PC-3 (cell line): Measurements from ENCODE around the gene EGF. TPM values are rescaled to one million over a fixed set of nuclear protein-coding genes. Genes with fewer than 3 reads are reported as not detected.

ENCODE experiments used
- ATAC-seq: fragments of 200-7000 bp; cut with Tn5 transposase; 2 replicates; pipeline ENCODE4 v1.9.1; 2020; ENCODE audit warnings: mild to moderate bottlenecking, moderate library complexity
- Bru-seq: library from RNA; stranded (reverse); fragments of 400-500 nt; gene quantifications from one replicate; lab custom pipeline; 2021; lab: Mats Ljungman, UMichigan
- BruChase-seq, 2 experiments: library from RNA; stranded (reverse); fragments of 400-500 nt; gene quantifications; one replicate each; lab custom pipeline; 2021; lab: Mats Ljungman, UMichigan
- BruUV-seq: library from RNA; stranded (reverse); fragments of 400-500 nt; replicated peaks from 2 replicates; lab custom pipeline; 2021; lab: Mats Ljungman, UMichigan
- CTCF ChIA-PET: fragments of 300-600 bp; sonication (Branson Sonifier 250); formaldehyde crosslinking; loops from one replicate; lab custom pipeline; 2022; ENCODE audit warnings: antibody characterized with exemption; lab: Charles Lee
- POLR2A ChIA-PET: fragments of 300-600 bp; sonication (Branson Sonifier 250); formaldehyde crosslinking; loops from one replicate; lab custom pipeline; 2022; ENCODE audit warnings: antibody characterized with exemption; ENCODE audit not compliant: unreplicated experiment; lab: Charles Lee
- DNase-seq: peaks from one replicate; pipeline ENCODE4 v3.0.0-alpha.2; 2015
- H2AFZ ChIP-seq: fragments of 300-600 bp; sonication (generic); 2 replicates; pipeline ENCODE4 v1.6.0; 2016; ENCODE audit warnings: antibody characterized with exemption, low read length
- H3F3A ChIP-seq: fragments of 300-600 bp; sonication (generic); one replicate; pipeline ENCODE4 v1.6.0; 2017; ENCODE audit warnings: antibody characterized with exemption, low read length, control low read depth, mild to moderate bottlenecking; ENCODE audit not compliant: unreplicated experiment
- H3K27ac ChIP-seq: fragments of 300-600 bp; sonication (generic); 2 replicates; pipeline ENCODE4 v1.5.1; 2016; ENCODE audit warnings: mild to moderate bottlenecking, low read length
- H3K27me3 ChIP-seq: fragments of 300-600 bp; sonication (generic); 2 replicates; pipeline ENCODE4 v1.6.1; 2016; ENCODE audit warnings: low read length, mixed read lengths
- H3K36me3 ChIP-seq: fragments of 300-600 bp; sonication (generic); 2 replicates; pipeline ENCODE4 v1.6.1; 2016; ENCODE audit warnings: low read depth, mixed run types, low read length, mixed read lengths
- H3K4me1 ChIP-seq: fragments of 300-600 bp; sonication (generic); 2 replicates; pipeline ENCODE4 v1.5.1; 2016; ENCODE audit warnings: low read length; ENCODE audit not compliant: insufficient read depth
- H3K4me2 ChIP-seq: fragments of 300-600 bp; sonication (generic); 2 replicates; pipeline ENCODE4 v1.6.0; 2016; ENCODE audit warnings: low read length
- H3K4me3 ChIP-seq: fragments of 300-600 bp; sonication (generic); 2 replicates; pipeline ENCODE4 v1.5.1; 2016; ENCODE audit warnings: mild to moderate bottlenecking, low read length, mixed read lengths
- H3K79me2 ChIP-seq: fragments of 300-600 bp; sonication (generic); 2 replicates; pipeline ENCODE4 v1.6.1; 2017; ENCODE audit warnings: low read length, mixed read lengths
- H3K9ac ChIP-seq: fragments of 300-600 bp; sonication (generic); 2 replicates; pipeline ENCODE4 v1.6.0; 2016; ENCODE audit warnings: mild to moderate bottlenecking, low read length
- H3K9me2 ChIP-seq: fragments of 300-600 bp; sonication (generic); replicated peaks from 2 replicates; pipeline ENCODE4 v1.6.1; 2016; ENCODE audit warnings: mixed run types, low read length, mixed read lengths
- H3K9me3 ChIP-seq: fragments of 300-600 bp; sonication (generic); 2 replicates; pipeline ENCODE4 v1.6.1; 2016; ENCODE audit warnings: low read length, mixed read lengths
- H4K20me1 ChIP-seq: fragments of 300-600 bp; sonication (generic); 2 replicates; pipeline ENCODE4 v1.6.1; 2016; ENCODE audit warnings: low read length, mixed read lengths
- EZH2 ChIP-seq: fragments of 300-600 bp; sonication (generic); IDR thresholded peaks from one replicate; pipeline ENCODE4 v1.6.1; 2017; ENCODE audit warnings: antibody characterized with exemption, mild to moderate bottlenecking, low read length; ENCODE audit not compliant: unreplicated experiment
- EZH2phosphoT487 ChIP-seq: fragments of 300-600 bp; sonication (generic); IDR thresholded peaks from 2 replicates; pipeline ENCODE4 v1.6.1; 2018; ENCODE audit warnings: mild to moderate bottlenecking, antibody characterized with exemption, low read length, borderline replicate concordance
- intact Hi-C: fragments of 100-400 bp; cut with micrococcal nuclease; formaldehyde crosslinking; loops from 2 replicates; pipeline ENCODE4 v1.9.0; 2023
- long read RNA-seq: library from polyadenylated mRNA; unstranded; transcript quantifications from one replicate; pipeline ENCODE4 v2.0.0, GENCODE V29; 2021; ENCODE audit not compliant: unreplicated experiment
- total RNA-seq: library from RNA; depleted of rRNA; stranded (reverse); fragments of >200 nt; gene quantifications from 2 replicates; pipeline ENCODE4 v1.2.3, GENCODE V29; 2014; rRNA removed
- TF ChIP-seq, protein P1 (sequence below): fragments of 300-600 bp; sonication (generic); conservative IDR thresholded peaks from 2 replicates; pipeline ENCODE4 v1.5.1; 2017; ENCODE audit warnings: antibody characterized with exemption, low read depth, mild to moderate bottlenecking, low read length

EGF gene
- total RNA-seq (3.9 and 6.1 TPM in 2 replicates), Bru-seq, nascent RNA (percentile 41 among the genes with signal in this experiment), BruChase-seq, experiment 1, labeled RNA remaining after a 6-hour chase (percentile 35 among the genes with signal in this experiment), BruChase-seq, experiment 2, labeled RNA remaining after a 2-hour chase (percentile 34 among the genes with signal in this experiment)
- long read RNA-seq, partial matches to known transcripts: 0 of 1 reads
- long read RNA-seq, other reads (novel, unspliced or antisense): 1 of 1 reads

DNA sequence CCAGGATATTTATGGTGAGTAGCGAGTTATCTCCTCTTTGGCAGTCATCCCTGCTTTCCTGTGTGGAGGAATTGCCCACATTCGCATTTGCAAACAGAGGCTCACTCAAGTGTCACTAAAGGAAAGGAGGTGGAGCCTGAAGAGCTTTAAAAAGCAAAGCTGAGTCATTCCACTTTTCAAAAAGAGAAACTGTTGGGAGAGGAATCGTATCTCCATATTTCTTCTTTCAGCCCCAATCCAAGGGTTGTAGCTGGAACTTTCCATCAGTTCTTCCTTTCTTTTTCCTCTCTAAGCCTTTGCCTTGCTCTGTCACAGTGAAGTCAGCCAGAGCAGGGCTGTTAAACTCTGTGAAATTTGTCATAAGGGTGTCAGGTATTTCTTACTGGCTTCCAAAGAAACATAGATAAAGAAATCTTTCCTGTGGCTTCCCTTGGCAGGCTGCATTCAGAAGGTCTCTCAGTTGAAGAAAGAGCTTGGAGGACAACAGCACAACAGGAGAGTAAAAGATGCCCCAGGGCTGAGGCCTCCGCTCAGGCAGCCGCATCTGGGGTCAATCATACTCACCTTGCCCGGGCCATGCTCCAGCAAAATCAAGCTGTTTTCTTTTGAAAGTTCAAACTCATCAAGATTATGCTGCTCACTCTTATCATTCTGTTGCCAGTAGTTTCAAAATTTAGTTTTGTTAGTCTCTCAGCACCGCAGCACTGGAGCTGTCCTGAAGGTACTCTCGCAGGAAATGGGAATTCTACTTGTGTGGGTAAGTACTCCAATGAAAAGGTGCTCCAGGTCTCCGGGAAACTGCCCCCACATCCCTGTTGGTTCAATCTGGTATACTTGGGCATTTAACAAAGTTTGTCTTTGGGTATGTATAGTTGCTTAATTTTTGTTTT lies at the start of gene EGF:
EGF (plus strand) TSS at position 178 of the 890 bp plus-strand sequence; CDS start at position 631, 453 bp downstream.
- Histone ChIP-seq H3K9ac (peak within 1 kb of the TSS; percentile 65), H3F3A (no peaks in the 10 kb centered on the region), H2AFZ (peak within 1 kb of the TSS; percentile 91), H3K4me3 (peak within 1 kb of the TSS; percentile 80), H3K27ac (peak within 1 kb of the TSS; percentile 73), H3K27me3 (no peaks in the 10 kb centered on the region), H3K4me2 (peak within 1 kb of the TSS; percentile 96), H3K79me2 (peaks cover 37% of the 10 kb centered on the region), H3K36me3 (no peaks in the 10 kb centered on the region), H3K9me2 (no peaks in the 10 kb centered on the region), H4K20me1 (no peaks in the 10 kb centered on the region), H3K9me3 (no peaks in the 10 kb centered on the region), H3K4me1 (peaks cover 29% of the 10 kb centered on the region)
- BruUV-seq: TSS peak; percentile 72
- intact Hi-C loops: loop anchor here (2.0 kb wide), 1 partner anchor 54 kb away; no protein-coding TSS in a partner anchor
- TF ChIP-seq EZH2phosphoT487 (no peak), EZH2 (no peak)
- TF ChIP-seq, protein P1, sequence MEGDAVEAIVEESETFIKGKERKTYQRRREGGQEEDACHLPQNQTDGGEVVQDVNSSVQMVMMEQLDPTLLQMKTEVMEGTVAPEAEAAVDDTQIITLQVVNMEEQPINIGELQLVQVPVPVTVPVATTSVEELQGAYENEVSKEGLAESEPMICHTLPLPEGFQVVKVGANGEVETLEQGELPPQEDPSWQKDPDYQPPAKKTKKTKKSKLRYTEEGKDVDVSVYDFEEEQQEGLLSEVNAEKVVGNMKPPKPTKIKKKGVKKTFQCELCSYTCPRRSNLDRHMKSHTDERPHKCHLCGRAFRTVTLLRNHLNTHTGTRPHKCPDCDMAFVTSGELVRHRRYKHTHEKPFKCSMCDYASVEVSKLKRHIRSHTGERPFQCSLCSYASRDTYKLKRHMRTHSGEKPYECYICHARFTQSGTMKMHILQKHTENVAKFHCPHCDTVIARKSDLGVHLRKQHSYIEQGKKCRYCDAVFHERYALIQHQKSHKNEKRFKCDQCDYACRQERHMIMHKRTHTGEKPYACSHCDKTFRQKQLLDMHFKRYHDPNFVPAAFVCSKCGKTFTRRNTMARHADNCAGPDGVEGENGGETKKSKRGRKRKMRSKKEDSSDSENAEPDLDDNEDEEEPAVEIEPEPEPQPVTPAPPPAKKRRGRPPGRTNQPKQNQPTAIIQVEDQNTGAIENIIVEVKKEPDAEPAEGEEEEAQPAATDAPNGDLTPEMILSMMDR: no peak
- POLR2A ChIA-PET: no interaction called here
- CTCF ChIA-PET: interaction anchor here (0.6 kb wide), 1 partner anchor 281 kb away, joined by 10 read pairs; no protein-coding TSS in a partner anchor
- ATAC-seq (peak; percentile 76), DNase-seq (peak; percentile 71)

DNA sequence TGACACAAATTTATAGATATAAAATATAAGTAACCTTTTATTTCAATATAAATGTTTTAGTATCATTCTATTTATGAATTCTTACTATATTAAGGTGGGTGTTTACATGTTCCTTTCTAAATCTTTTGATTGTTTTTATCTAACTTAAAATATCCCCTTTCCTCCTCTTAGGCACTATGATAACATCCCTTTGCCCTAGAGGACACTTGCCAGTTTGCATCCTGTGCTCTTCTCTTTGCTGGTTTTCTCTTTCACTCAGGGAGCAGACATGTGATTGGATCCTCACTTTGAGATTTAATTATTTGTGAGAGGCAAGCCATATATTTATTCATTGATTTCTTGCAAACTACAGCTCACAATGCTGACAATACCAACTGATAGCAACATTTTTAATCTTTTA lies 48.5 kb upstream of the EGF start:
- POLR2A ChIA-PET: no interaction called here
- intact Hi-C loops: no loop called here

More for the DNA sequence above, 48.5 kb upstream of the EGF start:
- no peaks in the 10 kb centered on the region for H3K4me1 ChIP-seq
- H3K9me3 ChIP-seq: 0 out of 2 replicates have a peak, but pooled peaks cover 2% of the 10 kb centered on the region
- no peak overlapping the region for H3K9ac ChIP-seq
- no peaks in the 10 kb centered on the region for H3K27me3 ChIP-seq
- ATAC-seq (no peak), DNase-seq (no peak)
- H3K4me3 ChIP-seq: no peak overlapping the region
- H3K36me3 ChIP-seq: no peaks in the 10 kb centered on the region
- H3K27ac ChIP-seq: no peak overlapping the region
- CTCF ChIA-PET: no interaction called here
- no TSS peak for BruUV-seq
- TF ChIP-seq, protein P1: no peak
- TF ChIP-seq EZH2 (no peak), EZH2phosphoT487 (no peak)
- no peaks in the 10 kb centered on the region for H3K79me2 ChIP-seq
- H4K20me1 ChIP-seq: no peaks in the 10 kb centered on the region
- H3F3A ChIP-seq: no peaks in the 10 kb centered on the region
- H3K9me2 ChIP-seq: no peaks in the 10 kb centered on the region
- no peak overlapping the region for H3K4me2 ChIP-seq
- H2AFZ ChIP-seq: no peak overlapping the region
